NCI-H187 (cell line): ENCODE data around the gene COX8C.
"Not testable (repeated sequence)": the region's sequence is repeated elsewhere in the genome, so short reads cannot be mapped to it uniquely, and the experiment has no call there.

ENCODE experiments used
- DNase-seq, 2 experiments: peaks; one replicate each; lab custom pipeline; 2025; lab: John Stamatoyannopoulos, UW

The COX8C gene

GRCh38 chr14:93322929-93323599, 23.9 kb upstream of the COX8C start:
- DNase-seq = no peak

- no peak for DNase-seq
Observed at GRCh38 chr14:93323600-93324174, 23.3 kb upstream of the COX8C start.

GRCh38 chr14:93326196-93326595, 20.8 kb upstream of the COX8C start:
- no peak for DNase-seq

DNA sequence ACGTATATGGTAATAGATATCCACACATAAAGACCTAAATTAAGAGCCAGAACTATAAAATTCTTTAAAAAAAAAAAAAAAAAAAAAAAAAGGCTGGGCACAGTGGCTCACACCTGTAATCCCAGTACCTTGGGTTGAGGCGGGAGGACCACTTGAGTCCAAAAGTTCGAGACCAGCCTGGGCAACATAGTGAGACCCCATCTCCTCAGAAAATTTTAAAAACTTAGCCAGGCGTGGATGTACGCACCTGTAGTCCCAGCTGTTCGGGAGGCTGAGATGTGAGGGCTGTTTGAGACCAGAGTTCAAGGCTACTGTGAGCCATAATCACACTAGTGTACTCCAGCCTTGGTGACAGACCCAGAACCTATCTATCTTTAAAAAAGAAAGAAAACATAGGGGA, 18.4 kb upstream of the COX8C start:
- no peak for DNase-seq

DNA sequence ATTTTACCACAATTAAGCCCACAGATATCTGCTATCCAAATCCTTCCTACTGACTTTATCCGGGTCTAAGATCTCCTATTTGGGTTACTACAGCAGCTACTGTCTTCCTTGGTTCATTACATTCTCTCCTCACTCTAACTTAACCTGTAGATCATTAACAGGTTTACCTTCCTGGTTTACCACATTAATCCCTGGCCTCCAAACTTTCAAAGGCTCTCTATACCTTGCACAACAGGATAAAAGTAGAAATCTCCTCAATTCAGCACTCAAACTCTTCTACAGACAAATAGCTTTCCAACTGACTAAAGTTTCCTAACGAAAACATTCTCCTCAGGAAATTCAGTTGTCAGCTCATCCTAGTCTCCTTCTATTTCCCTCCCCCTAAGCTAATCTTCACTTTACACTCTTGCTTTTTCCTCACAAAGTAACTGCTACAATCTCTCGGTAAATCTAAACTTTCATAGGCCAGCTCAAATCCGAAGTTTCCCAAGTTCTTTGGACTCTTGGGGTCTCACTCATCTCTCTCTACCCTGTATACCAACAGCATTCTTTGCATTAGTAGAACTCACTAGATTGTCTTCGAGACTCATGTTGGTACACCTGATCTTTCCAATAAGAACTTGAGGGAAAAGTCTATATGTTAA, 16.9 kb upstream of the COX8C start:
- DNase-seq = no peak

DNA sequence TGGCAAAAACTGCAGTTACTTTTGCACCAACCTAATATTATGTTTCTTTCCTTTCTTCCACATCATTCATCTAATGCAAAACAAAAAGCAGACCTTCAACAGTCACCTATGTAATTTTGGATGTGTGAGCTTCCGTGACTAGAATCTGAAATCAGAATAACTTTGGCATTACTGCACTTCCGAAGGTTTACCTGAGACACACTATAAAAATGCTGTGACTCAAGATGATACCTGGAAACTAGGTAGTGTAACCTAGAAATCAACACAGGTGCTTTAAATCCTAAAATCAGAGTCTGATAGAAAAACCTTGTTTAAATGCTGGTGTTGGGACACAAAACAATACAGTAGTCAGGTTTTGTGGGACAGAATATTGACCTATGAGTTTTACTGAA, 16.4 kb upstream of the COX8C start:
- no peak for DNase-seq

- no peak for DNase-seq
Observed at GRCh38 chr14:93331002-93331727, 15.8 kb upstream of the COX8C start.

GRCh38 chr14:93331728-93332396, 15.1 kb upstream of the COX8C start:
- no peak for DNase-seq

- no peak for DNase-seq
Observed at GRCh38 chr14:93332397-93332852, 14.6 kb upstream of the COX8C start.

DNA sequence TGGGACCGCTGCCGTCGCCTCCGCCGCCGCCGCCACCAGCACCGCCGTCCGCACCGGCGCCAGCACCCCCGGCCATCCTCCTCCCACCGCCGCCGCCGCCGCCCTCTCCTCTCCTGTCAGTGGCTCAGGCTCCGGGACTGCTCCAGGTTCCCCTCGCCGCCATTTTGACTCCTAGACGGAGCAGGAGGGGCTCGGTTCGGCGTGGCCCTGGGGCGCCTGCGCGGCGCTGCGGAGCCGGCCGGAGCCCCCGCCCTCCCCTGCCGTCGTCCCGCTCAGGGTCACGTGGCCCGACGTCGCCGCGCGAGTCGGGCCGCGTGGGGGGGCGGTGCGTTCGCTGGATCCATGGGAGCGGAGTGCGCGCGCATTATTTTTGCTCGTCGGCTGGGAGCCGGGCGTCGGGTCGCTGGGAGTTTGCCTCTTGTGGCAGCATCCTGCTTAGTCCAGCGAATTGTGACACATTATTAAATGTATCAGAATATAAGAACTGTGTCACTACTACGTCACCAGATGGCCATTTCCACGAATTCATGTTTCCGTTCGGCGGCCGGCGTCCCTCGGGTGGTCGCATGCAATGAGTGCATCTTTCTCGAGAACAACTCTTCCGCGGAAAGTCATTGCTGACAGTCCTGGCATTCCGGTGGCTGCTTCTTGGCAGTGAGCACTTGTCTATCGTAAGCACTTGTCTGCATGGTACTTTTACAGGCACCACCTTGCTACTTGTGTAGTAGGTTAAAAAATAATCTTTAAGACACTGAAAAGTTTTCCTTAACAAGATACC, 13.9 kb upstream of the COX8C start, which contains the start of gene BTBD7:
Gene BTBD7 (minus strand): TSS at position 184 of the 778 bp plus-strand sequence. CDS start 36,985 bp downstream, outside the sequence.
- peak; percentile 96 for DNase-seq

GRCh38 chr14:93333631-93334103, 13.3 kb upstream of the COX8C start:
- no peak for DNase-seq

DNA sequence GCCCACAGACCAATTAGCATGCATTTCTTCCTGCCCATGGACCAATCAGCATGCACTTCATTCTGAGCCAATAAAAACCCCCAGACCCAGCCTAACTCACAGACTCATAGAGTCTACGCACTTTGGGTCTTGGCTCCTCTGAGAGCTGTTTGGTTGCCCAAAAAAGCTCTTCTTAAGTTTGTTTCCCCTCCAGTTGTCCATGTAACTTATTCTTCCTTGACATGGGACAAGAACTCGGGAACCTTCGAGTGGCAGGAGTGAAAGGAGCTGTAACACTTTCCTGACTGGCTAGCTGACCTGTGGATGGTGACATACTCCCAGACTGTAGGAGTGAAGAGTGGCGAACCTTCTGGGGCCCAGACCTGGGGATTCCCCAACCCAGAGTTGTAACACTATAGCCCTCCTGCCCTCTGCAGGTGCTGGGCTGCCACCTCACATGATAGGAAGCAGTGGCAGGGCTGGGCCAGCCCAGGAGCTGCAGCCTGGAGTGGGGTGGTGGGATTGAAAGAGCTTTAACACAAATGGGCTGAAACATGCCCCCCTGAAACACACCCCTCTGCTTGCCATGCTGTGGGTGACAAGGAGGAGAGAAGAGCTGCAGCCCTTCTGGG, 9.7 kb upstream of the COX8C start:
- DNase-seq = no peak

GRCh38 chr14:93337884-93338283, 9.1 kb upstream of the COX8C start:
- DNase-seq = no peak

GRCh38 chr14:93343266-93343665, 3.7 kb upstream of the COX8C start:
- DNase-seq = no peak

GRCh38 chr14:93343797-93344196, 3.2 kb upstream of the COX8C start:
- no peak for DNase-seq

GRCh38 chr14:93347850-93348249, 868 bp downstream of the COX8C start:
- no peak for DNase-seq

DNA sequence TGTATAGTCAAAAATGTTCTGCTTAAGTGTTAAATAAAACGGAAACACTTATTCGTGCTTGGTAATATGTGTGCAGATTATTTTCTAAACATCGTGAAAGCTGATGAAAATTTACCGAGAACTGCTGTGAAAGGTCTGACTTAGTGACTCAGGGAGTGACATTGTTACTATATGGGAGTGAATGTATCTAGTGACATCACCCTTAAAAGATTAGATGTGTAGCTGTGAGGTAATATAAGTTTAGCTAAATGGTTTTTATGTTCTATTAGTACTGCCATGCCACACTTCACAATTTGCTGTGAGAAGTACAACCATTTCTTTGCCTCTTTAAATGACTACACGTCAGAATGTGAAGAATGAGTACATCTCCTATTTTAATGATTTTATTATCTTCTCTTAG, 1.3 kb downstream of the COX8C start:
- DNase-seq = no peak

GRCh38 chr14:93354873-93355272, 7.9 kb downstream of the COX8C start:
- not testable (repeated sequence) for DNase-seq

DNA sequence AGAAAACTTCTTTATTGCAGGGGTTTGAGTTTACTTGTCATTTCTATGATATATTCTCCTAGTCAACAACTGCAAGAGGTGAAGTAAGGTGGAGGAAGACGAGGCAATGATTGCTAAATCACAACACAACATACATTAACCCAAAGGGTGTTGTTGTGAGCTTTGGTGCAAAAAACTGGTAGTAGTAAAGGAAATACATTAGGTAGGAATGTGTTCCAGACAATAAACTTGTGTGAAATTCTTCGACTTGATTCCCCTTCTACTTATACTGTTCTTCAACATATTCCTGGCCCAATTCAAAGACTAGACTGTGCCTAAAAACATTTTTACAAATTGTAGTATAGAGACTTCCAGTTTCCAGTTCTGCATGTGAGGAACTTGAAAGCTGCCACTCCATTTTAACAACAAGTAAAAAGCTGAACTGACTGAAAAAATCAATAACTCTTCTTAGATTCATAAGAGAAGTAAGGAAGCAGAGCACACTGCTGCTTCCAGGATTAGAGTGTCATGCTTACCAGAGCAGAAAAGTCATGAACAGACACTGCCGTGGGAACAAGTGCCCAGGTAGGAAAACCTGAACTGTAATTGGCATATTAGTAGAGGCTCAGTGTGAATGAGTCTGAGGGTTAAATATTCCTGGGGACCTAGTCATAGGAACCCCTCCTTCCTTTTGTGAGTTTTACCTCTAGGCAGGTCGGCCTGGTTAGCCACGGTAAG, 22.2 kb downstream of the COX8C start:
- no peak for DNase-seq

- DNase-seq = no peak
Observed at GRCh38 chr14:93369713-93370266, 22.8 kb downstream of the COX8C start.
